Gastrocnemius medialis (tissue), 4 donors: ENCODE data around the gene PCDH11Y.
"Not testable (repeated sequence)": the region's sequence is repeated elsewhere in the genome, so short reads cannot be mapped to it uniquely, and the experiment has no call there.

Experiments
- CTCF ChIP-seq, 5 experiments: fragments of 450-650 bp in 3 of 5; fragments of 200-600 bp in 2 of 5; sonication (generic) in 2 of 5; IDR thresholded peaks in 4 of 5; conservative IDR thresholded peaks in 1 of 5; 1 replicate in 4 of 5; 2 replicates in 1 of 5; pipeline ENCODE4 v1.5.1; 2016 to 2019; ENCODE audit warnings: antibody characterized with exemption in 5 of 5, mild to moderate bottlenecking in 3 of 5, moderate library complexity in 3 of 5
- POLR2A ChIP-seq, 2 donors: fragments of 450-650 bp; IDR thresholded peaks; one replicate each; pipeline ENCODE4 v1.6.1; 2017; ENCODE audit warnings: antibody characterized with exemption in 2 of 2, mild to moderate bottlenecking in 2 of 2, moderate library complexity in 2 of 2

- not testable (repeated sequence) for TF ChIP-seq POLR2A (IDR thresholded peaks at IDR 0.05); CTCF (IDR thresholded peaks at IDR 0.05 in 4 of 5, conservative IDR thresholded peaks at IDR 0.05 in 1 of 5)
Measured at GRCh38 chrY:5776485-5776884, 776.4 kb downstream of the PCDH11Y start.
